Activated B cell treated with CpG ODN at 0.5 μM for 24 hours (primary cell): ENCODE results near the gene DLGAP1. TPM values are rescaled to one million over a fixed set of nuclear protein-coding genes. Genes with fewer than 3 reads are reported as not detected.

Experiments
- ATAC-seq: fragments of 200-7000 bp; cut with Tn5 transposase; one replicate; pipeline ENCODE4 v1.10.0; 2021; ENCODE audit warnings: low read depth, mild to moderate bottlenecking, moderate library complexity
- CTCF ChIA-PET: fragments of 350-600 bp; sonication (Branson Sonifier 250); formaldehyde crosslinking; loops from one replicate; lab custom pipeline; 2021; ENCODE audit warnings: antibody characterized with exemption; lab: Charles Lee
- POLR2A ChIA-PET: fragments of 350-600 bp; sonication (Branson Sonifier 250); formaldehyde crosslinking; loops from one replicate; lab custom pipeline; 2021; ENCODE audit warnings: antibody characterized with exemption; lab: Charles Lee
- DNase-seq: peaks from one replicate; pipeline ENCODE4 v3.0.0; 2022
- H3K27ac Mint-ChIP-seq: one replicate; pipeline ENCODE4 v1.8.0; 2020; ENCODE audit warnings: mixed read lengths
- H3K27me3 Mint-ChIP-seq: one replicate; pipeline ENCODE4 v1.8.0; 2021; ENCODE audit warnings: mixed read lengths
- H3K36me3 Mint-ChIP-seq: one replicate; pipeline ENCODE4 v1.8.0; 2021; ENCODE audit warnings: low read depth, mixed read lengths
- H3K4me1 Mint-ChIP-seq: one replicate; pipeline ENCODE4 v1.8.0; 2021; ENCODE audit warnings: mixed read lengths
- H3K4me3 Mint-ChIP-seq: one replicate; pipeline ENCODE4 v1.8.0; 2020; ENCODE audit warnings: mild to moderate bottlenecking, mixed read lengths
- H3K9me3 Mint-ChIP-seq: one replicate; pipeline ENCODE4 v1.8.0; 2020; ENCODE audit warnings: mixed read lengths
- CTCF ChIP-seq: fragments of 200-600 bp; IDR thresholded peaks from one replicate; pipeline ENCODE4 v1.8.0; 2022; ENCODE audit warnings: antibody characterized with exemption, mild to moderate bottlenecking
- intact Hi-C: fragments of 100-400 bp; cut with micrococcal nuclease; formaldehyde crosslinking; loops from one replicate; pipeline ENCODE4 v1.15.1; 2024
- total RNA-seq: library from RNA; stranded (reverse); gene quantifications from 2 replicates; pipeline ENCODE4 v1.2.3, GENCODE V29; 2022

Gene DLGAP1
- total RNA-seq, 1 donor from 2014 or later = 0.18 TPM

GRCh38 chr18:3649135-3649632 lies 805.9 kb downstream of the DLGAP1 start:
- CTCF ChIA-PET = no interaction called here
- Mint-ChIP-seq H3K27me3 (peaks cover 7% of the 10 kb centered on the region), H3K27ac (no peak overlapping the region), H3K9me3 (no peaks in the 10 kb centered on the region), H3K4me1 (peaks cover 5% of the 10 kb centered on the region), H3K36me3 (no peaks in the 10 kb centered on the region), H3K4me3 (no peak overlapping the region)
- POLR2A ChIA-PET = no interaction called here
- intact Hi-C loops = no loop called here
- ATAC-seq (no peak), DNase-seq (no peak)
- TF ChIP-seq CTCF = no peak

- H3K36me3 Mint-ChIP-seq = no peaks in the 10 kb centered on the region
- ChIA-PET CTCF (no interaction called here), POLR2A (no interaction called here)
- peaks cover 4% of the 10 kb centered on the region for H3K4me1 Mint-ChIP-seq
- no peak for DNase-seq
- peaks cover 10% of the 10 kb centered on the region for H3K27me3 Mint-ChIP-seq
- no peak overlapping the region for H3K27ac Mint-ChIP-seq
- no peak for ATAC-seq
- no peak for TF ChIP-seq CTCF
- intact Hi-C loops = no loop called here
- no peak overlapping the region for H3K4me3 Mint-ChIP-seq
- H3K9me3 Mint-ChIP-seq = no peaks in the 10 kb centered on the region
These were observed 806.5 kb downstream of the DLGAP1 start for GRCh38 chr18:3648641-3649040.

- DNase-seq = no peak
- ChIA-PET POLR2A (no interaction called here), CTCF (interaction anchor here (0.9 kb wide), 1 partner anchor 18 kb away, joined by 5 read pairs; no protein-coding TSS in a partner anchor)
These were observed 806.9 kb downstream of the DLGAP1 start for GRCh38 chr18:3648200-3648599.

GRCh38 chr18:3647636-3648035 lies 807.5 kb downstream of the DLGAP1 start:
- no peak for ATAC-seq
- CTCF ChIA-PET = interaction anchor here (0.9 kb wide), 1 partner anchor 18 kb away, joined by 5 read pairs; no protein-coding TSS in a partner anchor
- H3K27ac Mint-ChIP-seq = no peak overlapping the region
- H3K4me1 Mint-ChIP-seq = no peaks in the 10 kb centered on the region
- H3K4me3 Mint-ChIP-seq = no peak overlapping the region
- intact Hi-C loops = no loop called here
- no peak for TF ChIP-seq CTCF
- H3K9me3 Mint-ChIP-seq = no peaks in the 10 kb centered on the region
- no peaks in the 10 kb centered on the region for H3K36me3 Mint-ChIP-seq
- POLR2A ChIA-PET = interaction anchor here (0.6 kb wide), 1 partner anchor 349 kb away, joined by 8 read pairs; no protein-coding TSS in a partner anchor
- no peak for DNase-seq
- peaks cover 5% of the 10 kb centered on the region for H3K27me3 Mint-ChIP-seq

More at GRCh38 chr18:3648200-3648599, 806.9 kb downstream of the DLGAP1 start:
- no peak for TF ChIP-seq CTCF
- intact Hi-C loops = no loop called here
- H3K4me1 Mint-ChIP-seq = peaks cover 4% of the 10 kb centered on the region
- H3K27ac Mint-ChIP-seq = no peak overlapping the region
- ATAC-seq = no peak
- no peaks in the 10 kb centered on the region for H3K9me3 Mint-ChIP-seq
- no peak overlapping the region for H3K4me3 Mint-ChIP-seq
- no peaks in the 10 kb centered on the region for H3K36me3 Mint-ChIP-seq
- H3K27me3 Mint-ChIP-seq = peaks cover 10% of the 10 kb centered on the region

GRCh38 chr18:3645384-3646156 lies 809.5 kb downstream of the DLGAP1 start:
- DNase-seq = no peak
- Mint-ChIP-seq H3K4me3 (no peak overlapping the region), H3K27me3 (peaks cover 4% of the 10 kb centered on the region), H3K36me3 (no peaks in the 10 kb centered on the region), H3K9me3 (no peaks in the 10 kb centered on the region), H3K4me1 (no peaks in the 10 kb centered on the region), H3K27ac (no peak overlapping the region)
- ChIA-PET POLR2A (no interaction called here), CTCF (interaction anchor here (2.1 kb wide), 1 partner anchor 20 kb away, joined by 8 read pairs; no protein-coding TSS in a partner anchor)
- intact Hi-C loops = no loop called here
- ATAC-seq = no peak
- TF ChIP-seq CTCF = no peak
